Daoy (cell line): Measurements from ENCODE around the gene PTK7. TPM values are rescaled to one million over a fixed set of nuclear protein-coding genes. Genes with fewer than 3 reads are reported as not detected.

ENCODE experiments used
- DNase-seq: peaks from one replicate; pipeline ENCODE4 v3.0.0-alpha.2; 2015; ENCODE audit warnings: low read depth
- total RNA-seq: library from RNA; depleted of rRNA; stranded (reverse); fragments of >200 nt; shearing (Covaris generic); gene quantifications from 2 replicates; pipeline ENCODE4 v1.2.3, GENCODE V29; 2014

PTK7 gene
- total RNA-seq, 1 experiment from 2014 or later, result 61.8 TPM

DNA sequence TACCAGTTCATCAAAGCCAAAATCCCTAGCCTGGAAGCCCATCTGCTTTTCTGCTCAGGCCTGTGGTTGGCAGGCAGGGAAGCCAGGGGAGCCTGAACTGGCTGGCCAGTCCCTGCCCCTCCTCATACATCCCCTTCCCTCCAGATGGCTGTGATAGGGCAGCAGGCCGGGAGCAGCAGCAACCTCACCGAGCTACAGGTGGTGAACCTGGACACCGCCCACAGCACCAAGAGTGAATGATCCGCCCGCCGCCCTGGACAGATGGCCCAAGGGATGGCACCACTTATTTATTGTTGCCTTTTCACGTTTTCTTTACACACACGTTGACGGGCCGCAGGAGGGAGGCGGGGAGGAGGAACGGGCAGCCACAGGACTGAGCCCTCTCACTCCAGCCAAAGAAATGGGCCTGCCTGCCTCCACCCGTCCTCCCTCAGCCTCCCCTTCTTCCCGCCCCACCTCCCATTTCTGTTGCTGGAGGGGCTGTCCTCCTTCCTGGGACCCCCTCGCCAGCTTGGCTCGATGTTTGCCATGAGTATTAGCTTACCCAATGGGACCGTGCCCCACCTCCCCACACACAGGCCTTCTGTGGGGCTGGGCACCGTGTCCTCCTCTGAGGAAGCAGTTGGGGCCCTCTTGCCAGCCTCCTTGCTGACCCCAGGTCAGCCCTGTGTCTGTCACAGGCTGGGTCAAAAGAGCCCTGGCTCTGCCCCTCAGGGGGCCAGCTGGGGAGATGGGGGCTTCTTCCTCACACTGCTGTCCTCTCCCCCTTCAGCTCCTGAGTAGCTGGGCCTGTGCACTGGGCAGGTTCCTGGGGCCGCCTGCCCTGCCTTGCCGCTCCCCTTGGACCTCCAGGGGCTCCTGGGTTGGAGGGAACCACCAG lies 103.1 kb downstream of the PTK7 start:
- DNase-seq, result no peak

DNA sequence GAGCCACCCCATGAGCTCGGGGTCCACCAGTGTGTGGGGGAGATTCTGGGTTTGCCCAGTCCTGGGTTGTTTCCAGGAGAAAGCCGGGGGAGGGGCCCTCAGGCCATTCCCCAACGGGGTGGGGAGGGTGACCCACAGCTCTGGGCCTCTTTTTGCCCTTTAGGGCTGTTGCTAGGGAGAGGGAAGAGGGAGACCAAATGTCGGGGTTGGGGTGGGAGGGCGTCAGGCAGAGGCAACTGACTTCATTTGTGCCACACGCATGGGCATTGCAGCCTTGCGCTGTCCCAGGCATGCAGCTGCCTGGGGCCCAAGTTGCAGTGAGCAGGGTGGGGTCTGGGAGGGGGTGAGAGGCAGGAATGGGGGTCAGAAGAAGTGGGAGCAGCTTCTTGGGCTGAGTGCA lies 103.9 kb downstream of the PTK7 start:
- DNase-seq, result no peak

DNA sequence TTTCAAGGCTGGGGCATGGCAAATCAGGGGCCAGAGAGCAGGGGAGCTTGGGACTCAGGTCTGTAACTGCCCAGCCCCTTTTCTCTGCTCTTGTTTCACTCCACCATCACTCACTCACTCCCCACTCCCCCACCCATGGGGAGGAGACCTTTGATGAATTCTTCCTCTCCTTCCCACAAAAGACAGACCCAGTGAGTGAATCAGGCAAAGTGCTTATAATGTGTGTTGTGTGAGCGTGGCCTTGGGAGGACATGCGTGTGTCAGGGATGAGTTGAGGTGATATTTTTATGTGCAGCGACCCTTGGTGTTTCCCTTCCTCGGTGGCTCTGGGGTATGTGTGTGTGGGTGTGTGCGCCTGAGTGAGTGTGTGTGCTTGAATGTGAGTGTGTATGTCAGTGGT lies 104.9 kb downstream of the PTK7 start:
- DNase-seq, result no peak

DNA sequence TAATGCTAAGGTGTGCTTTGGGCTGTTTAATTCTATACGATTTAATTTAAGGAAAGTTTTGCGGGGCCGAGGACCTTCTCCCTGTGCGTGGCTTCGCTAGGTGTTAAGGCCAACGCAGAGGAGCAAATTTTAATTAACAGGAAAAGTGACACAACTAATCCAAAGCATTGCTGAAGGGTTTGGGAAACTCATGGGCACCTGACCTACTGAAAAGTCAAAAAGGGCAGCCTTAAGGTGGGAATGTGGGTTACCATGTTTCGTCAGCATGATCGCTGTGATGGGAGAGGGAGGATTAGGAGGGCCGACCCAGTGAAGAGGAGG lies 105.5 kb downstream of the PTK7 start:
- no peak for DNase-seq

DNA sequence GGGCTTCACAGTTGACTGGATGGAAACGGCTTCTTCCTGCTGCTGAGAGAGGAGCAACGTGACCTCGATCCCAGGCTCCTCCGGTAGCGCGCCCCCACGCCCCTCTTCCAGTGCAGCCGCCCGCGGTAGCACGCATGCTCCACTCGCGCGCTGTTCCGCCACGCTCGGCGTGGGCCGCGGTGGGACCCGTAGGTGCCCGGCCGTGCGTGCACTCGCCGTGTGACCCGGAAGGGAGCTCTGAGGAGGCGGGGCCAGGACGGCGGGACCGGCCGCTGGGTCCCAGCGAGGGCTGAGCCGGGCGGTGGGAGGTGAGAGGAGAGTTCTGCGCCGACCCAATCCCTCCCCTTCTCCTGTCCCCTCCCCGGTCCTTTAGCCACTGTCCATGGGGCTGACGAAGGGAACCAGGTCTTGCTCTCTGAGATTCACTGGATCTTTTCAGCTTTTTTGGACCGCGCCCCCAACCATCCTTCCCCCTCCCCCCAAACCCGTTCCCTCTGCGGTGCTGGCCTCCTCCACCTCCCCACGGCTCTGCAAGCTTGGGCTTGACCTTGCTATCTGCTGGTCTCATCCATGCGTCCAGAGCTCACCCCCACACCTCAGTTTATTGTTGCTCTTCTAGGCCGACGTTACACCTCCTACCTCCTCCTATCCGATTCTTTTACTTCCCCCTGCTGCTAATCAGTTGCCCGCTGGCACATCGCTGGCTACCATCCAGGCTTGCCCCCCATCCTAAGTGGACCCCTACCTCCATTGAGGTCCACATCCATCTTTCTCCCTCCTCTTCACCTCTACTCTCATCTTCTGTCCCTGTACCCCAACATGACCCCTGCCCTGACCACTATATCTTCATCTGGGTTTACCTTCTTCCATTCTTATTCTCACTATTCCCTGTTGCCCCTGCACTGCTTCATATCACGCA lies 106.1 kb downstream of the PTK7 start, which contains the start of gene CUL9:
TSS of gene CUL9 (plus strand) at position 255 of the 919 bp plus-strand sequence. CDS start 2,115 bp downstream, outside the sequence.
- DNase-seq, result peak; percentile 89

DNA sequence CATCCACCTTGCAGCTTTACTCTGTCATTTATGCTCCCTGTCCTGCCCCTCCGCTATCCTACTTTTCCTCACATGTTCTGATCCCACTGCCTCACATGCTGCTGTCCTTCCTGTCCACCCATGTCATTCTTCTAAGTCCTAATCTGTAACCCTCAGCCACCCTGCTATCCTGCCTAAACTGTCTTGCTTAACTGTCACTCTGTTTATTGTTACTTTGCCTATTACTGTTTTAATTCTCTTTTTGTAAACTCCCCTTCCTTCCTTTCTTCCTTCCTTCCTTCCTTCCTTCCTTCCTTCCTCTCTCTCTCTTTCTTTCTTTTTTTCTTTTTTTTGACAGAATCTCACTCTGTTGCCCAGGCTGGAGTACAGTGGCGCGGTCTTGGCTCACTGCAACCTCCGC lies 107.3 kb downstream of the PTK7 start:
- DNase-seq, result no peak

DNA sequence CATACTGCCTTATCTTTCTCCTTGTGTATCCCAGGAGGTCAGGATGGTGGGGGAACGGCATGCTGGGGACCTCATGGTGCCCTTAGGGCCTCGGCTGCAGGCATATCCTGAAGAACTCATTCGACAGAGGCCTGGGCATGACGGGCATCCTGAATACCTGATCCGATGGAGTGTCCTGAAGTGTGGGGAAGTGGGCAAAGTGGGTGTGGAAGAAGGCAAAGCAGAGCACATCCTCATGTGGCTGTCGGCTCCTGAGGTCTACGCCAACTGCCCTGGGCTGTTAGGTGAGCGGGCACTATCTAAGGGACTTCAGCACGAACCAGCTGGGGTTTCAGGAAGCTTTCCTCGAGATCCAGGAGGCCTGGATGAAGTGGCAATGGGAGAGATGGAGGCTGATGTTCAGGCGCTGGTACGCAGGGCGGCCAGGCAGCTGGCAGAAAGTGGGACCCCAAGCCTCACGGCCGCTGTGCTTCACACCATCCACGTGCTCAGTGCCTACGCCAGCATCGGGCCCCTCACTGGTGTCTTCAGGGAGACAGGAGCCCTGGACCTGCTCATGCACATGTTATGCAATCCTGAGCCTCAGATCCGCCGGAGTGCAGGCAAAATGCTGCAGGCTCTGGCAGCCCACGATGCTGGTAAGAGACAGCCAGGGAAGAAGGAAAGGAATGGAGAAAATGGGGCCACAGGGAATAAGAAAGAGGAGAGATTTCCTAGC lies 108.3 kb downstream of the PTK7 start:
- no peak for DNase-seq

DNA sequence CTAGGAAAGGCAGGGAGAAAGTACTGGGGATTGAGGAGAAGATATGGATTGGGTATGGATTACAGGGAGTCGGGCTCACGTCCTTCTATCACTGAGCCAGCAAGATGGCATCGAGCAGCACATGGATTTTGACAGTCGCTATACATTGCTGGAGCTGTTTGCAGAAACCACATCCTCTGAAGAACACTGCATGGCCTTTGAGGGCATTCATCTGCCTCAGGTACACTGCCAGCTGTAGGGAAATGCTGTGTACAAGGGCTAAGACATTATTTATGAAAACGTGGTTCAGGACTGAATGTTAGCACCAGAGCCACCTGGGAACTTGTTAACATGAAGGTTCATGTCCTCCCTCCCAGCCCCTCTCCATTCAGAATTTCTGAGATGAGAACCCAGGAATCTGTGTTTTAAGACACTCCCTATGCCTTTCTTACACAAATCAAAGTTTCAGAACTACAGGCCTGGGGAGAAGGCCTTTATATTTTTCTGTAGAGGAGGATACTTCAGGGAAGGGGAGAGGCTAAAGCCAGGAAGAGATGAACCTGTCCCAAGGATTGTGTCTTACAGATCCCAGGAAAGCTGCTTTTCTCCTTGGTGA lies 109.4 kb downstream of the PTK7 start:
- no peak for DNase-seq

DNA sequence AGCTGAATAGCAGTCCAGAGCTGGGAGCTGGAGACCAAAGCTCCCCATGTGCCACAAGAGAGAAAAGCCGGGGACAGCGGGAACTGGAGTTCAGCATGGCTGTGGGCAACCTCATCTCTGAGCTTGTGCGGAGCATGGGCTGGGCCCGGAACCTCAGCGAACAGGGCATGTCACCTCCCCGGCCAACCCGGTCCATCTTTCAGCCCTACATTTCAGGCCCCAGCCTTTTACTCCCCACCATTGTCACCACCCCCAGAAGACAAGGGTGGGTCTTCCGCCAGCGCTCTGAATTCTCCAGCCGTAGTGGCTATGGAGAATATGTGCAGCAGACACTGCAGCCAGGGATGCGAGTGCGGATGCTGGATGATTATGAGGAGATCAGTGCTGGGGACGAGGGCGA lies 109.9 kb downstream of the PTK7 start:
- no peak for DNase-seq

DNA sequence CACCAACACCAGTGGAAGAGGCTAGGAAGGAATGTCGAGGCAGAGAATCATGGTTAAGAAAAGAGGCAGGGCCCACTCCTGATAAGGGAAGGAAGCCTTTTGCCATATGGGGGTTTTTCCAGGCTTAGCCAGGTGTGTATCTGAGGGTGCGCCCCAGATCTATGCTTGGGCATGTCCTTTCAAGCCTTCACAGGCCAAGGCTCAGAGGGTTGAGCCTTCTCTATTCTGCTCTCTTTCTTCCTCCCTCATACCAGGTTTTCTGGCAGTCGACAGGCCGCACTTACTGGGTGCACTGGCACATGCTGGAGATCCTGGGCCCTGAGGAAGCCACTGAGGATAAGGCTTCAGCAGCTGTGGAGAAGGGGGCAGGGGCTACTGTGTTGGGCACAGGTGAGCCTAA lies 110.6 kb downstream of the PTK7 start:
- DNase-seq, result no peak

DNA sequence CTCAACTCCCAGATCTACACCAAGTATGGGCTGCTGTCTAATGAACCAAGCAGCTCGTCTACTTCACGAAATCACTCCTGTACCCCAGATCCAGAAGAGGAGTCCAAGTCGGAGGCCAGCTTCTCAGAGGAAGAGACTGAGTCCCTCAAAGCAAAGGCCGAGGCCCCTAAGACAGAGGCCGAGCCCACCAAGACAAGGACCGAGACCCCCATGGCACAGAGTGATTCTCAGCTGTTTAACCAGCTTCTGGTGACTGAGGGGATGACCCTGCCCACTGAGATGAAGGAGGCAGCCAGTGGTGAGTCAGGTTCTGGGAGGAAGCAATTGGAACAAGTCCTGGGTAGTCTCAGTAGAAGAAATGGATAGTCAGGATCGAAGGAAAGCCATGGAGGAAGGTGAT lies 111.7 kb downstream of the PTK7 start:
- no peak for DNase-seq

DNA sequence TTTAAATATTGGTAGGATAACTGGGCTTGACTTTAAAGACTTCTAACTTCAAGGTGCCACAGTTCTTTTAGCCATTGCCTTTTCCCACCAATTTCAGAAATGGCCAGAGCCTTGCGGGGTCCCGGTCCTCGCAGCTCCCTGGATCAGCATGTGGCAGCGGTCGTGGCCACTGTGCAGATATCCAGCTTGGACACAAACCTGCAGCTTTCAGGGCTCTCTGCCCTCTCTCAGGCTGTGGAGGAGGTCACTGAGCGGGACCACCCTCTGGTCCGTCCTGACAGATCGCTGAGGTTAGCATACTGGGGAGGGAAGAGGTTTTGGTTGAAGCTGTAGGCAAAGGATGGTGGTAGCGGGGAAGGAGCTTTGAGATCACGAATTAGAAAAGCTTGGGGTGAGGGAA lies 112.3 kb downstream of the PTK7 start:
- no peak for DNase-seq

DNA sequence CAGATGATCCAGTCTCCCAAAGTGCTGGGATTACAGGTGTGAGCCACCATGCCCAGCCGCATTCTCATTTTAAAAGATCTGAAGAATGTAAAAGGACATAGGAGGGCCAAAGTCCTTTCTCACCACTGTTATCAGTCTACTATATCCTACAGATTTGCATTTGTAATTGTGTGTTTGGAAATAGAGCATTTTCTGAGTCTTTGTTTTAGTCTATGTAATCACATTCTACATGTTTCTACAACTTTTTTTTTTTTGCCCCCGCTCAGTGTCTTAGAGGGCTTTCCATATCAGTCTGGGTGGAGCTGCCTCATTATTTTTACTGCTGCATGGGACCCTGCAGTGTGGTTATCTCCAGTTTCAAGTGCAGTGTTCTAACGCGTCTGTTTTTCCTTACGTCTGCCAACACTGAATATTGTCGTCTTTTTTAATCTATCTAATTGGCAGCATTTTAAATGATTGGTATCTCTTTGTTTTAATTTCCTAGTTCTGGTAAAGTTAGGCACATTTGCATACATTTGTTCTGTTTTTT lies 113.7 kb downstream of the PTK7 start:
- DNase-seq, result no peak

DNA sequence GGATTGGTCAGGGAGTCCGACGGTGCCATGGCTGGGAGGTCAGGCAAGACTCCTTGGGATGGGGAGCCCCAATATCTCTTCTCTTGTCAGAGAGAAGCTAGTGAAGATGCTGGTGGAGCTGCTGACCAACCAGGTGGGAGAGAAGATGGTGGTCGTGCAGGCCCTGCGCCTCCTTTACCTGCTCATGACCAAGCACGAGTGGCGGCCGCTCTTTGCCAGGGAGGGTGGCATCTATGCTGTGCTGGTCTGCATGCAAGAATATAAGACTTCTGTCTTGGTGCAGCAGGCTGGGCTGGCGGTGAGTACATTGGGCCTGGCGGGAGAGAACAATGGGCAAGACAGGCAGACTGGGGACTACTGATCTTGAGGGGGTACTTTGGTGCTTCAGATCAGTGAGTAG lies 116.8 kb downstream of the PTK7 start:
- no peak for DNase-seq

DNA sequence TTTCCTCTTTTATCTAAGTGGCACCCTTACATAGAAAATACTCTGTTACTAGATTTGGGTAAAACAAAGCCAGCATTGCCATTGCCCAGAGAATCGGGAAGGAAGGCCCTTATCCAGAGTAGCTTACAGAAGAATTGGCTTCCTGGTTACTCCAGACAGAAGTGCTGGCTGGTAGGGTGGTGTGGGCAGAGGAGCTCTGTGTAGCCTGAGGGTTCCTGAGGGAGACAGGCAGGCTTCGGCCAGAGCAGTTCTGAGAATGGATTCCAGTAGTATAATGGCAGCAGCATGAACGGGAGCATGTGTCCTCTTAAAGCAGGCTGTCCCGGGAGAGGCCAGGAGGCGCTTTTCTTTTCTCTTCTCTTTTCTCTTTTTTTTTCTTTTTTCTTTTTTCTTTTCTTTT lies 117.8 kb downstream of the PTK7 start:
- no peak for DNase-seq

DNA sequence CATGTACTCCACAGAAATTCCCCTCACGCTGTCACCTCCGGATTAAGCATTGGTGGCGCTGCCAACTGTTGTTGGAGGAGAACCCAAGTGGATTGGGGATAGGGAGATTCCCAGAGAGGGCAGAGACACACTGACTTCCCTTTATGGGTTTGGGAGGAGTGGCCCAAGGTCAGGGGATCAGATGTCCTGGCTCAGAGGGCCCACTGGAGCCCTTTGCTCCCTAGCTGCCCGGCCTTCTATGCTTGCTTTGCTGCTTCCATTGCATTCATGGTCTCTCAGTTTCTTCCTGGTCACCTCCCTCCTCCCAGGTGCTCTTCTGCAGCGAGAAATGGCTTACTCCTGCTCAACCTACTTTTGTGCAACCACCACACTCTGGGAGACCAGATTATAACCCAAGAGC lies 120.2 kb downstream of the PTK7 start:
- no peak for DNase-seq

DNA sequence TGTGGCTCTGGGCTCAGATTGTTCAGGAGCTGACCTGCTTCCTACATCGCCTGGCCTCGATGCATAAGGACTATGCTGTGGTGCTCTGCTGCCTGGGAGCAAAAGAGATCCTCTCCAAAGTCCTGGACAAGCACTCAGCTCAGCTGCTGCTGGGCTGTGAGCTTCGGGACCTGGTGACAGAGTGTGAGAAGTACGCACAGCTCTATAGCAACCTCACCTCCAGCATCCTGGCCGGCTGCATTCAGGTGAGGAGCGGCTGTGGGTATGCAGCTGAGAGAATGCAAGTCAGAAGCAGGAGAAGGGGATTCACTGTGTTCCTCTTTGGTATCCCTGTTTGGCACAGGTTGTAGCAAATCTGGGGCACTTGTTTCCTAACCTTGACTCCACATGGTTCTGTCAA lies 123.8 kb downstream of the PTK7 start:
- DNase-seq, result no peak

DNA sequence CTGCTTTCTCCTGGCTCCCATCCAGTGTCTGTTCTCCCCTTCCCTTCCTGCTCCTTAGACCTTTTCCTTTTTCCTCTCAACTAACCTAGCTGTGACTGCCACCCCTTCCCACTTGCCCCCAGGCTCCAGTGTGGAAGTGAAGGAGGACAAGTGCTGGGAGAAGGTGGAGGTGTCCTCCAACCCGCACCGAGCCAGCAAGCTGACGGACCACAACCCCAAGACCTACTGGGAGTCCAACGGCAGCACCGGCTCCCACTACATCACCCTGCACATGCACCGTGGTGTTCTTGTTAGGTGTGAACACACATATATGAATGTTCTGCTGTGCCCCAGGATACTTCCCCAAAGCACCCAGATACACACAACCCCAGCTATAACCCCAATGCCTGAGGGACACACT lies 124.4 kb downstream of the PTK7 start:
- DNase-seq, result no peak

DNA sequence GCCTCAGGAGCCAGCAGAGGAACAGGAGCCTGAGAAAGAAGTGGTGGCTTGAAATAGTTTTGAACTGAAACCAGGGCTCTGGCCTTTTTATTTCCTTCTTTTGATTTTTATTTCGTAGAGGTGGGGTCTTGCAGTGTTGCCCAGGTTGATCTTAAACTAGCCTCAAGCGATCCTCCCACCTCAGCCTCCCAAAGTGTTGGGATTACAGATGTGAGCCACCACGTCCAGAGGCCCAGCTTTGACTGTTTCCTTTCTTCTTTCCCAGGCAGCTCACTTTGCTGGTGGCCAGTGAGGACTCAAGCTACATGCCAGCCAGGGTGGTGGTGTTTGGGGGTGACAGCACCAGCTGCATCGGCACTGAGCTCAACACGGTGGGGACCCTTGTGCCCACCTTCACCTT lies 126.3 kb downstream of the PTK7 start:
- DNase-seq, result no peak

DNA sequence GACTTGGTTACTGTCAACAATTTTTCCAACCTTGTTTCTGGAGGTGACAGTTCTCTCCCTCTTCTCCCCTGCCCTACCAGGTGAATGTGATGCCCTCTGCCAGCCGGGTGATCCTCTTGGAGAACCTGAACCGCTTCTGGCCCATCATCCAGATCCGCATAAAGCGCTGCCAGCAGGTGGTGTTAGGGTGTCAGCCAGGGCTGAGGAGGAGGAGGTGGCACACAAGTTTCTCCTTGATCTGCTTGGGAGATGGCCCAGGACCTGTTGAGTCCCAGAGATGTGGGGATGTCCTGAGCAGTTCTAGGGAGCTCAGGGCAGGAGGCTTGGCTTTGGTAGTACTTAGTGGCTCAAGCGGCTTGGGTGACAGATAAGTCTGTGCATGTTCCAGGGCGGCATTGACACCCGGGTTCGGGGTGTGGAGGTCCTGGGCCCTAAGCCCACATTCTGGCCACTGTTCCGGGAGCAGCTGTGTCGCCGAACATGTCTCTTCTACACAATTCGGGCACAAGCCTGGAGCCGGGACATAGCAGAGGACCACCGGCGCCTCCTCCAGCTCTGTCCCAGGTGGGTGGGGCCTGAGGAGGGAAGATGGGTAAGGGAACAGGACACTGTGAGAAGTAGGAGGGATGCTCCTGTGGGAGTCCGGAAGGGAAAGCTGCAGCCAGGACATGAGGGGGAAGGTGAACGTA lies 127.1 kb downstream of the PTK7 start:
- no peak for DNase-seq

DNA sequence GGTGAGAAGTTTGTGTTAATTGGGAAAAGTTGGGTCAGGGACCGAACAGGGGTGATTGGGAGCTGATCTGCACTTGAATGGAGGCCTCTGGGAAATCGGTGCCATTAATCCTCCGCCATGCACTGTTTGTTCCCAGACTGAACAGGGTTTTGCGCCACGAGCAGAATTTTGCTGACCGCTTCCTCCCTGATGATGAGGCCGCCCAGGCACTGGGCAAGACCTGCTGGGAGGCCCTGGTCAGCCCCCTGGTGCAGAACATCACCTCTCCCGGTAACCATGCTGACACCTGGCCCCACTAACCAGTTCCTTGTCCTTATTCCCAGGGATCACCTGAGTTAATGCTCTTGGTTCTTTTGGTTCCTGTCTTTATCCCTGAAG lies 127.6 kb downstream of the PTK7 start:
- DNase-seq, result no peak
